Natural killer cell (primary cell): ENCODE measurements around the gene PLSCR3. TPM values are rescaled to one million over a fixed set of nuclear protein-coding genes. Genes with fewer than 3 reads are reported as not detected.

ENCODE experiments used
- ATAC-seq, 3 donors: fragments of 150-1000 bp in 2 of 3; fragments of 200-7000 bp in 1 of 3; cut with Tn5 transposase; 1 replicate in 1 of 3; 2 replicates in 2 of 3; pipeline ENCODE4 v1.10.0; 2021; ENCODE audit warnings: mild to moderate bottlenecking in 2 of 3, moderate library complexity in 2 of 3
- DNase-seq, 2 donors: peaks; one replicate each; pipeline versions ENCODE4 v3.0.0 to v3.0.0-alpha.2; 2013 to 2021; ENCODE audit warnings: mixed read lengths in 1 of 2
- H3K27ac ChIP-seq: one replicate; pipeline ENCODE4 v1.5.1; 2013; ENCODE audit warnings: mild to moderate bottlenecking, low read length
- H3K27me3 ChIP-seq: one replicate; pipeline ENCODE4 v1.6.1; 2013; ENCODE audit warnings: low read length; ENCODE audit not compliant: control insufficient read depth, insufficient read depth
- H3K36me3 ChIP-seq: one replicate; pipeline ENCODE4 v1.6.1; 2013; ENCODE audit warnings: low read length; ENCODE audit not compliant: control insufficient read depth, insufficient read depth
- H3K4me1 ChIP-seq: one replicate; pipeline ENCODE4 v1.6.1; 2013; ENCODE audit warnings: low read length; ENCODE audit not compliant: control insufficient read depth, insufficient read depth
- H3K4me3 ChIP-seq: one replicate; pipeline ENCODE4 v1.5.1; 2013; ENCODE audit warnings: low read length
- H3K9me3 ChIP-seq: one replicate; pipeline ENCODE4 v1.6.1; 2013; ENCODE audit warnings: low read length; ENCODE audit not compliant: control insufficient read depth, insufficient read depth
- H3K27ac Mint-ChIP-seq, 2 donors: one replicate each; pipeline ENCODE4 v1.8.0; 2022; ENCODE audit warnings: mild to moderate bottlenecking in 2 of 2, mixed read lengths in 2 of 2, moderate library complexity in 1 of 2
- H3K27me3 Mint-ChIP-seq, 2 donors: one replicate each; pipeline ENCODE4 v1.8.0; 2022; ENCODE audit warnings: low read depth in 2 of 2, mixed read lengths in 2 of 2
- H3K36me3 Mint-ChIP-seq: one replicate; pipeline ENCODE4 v1.8.0; 2022; ENCODE audit warnings: mixed read lengths
- H3K4me1 Mint-ChIP-seq, 2 donors: one replicate each; pipeline ENCODE4 v1.8.0; 2022; ENCODE audit warnings: mixed read lengths in 2 of 2
- H3K4me3 Mint-ChIP-seq: one replicate; pipeline ENCODE4 v1.8.0; 2022; ENCODE audit warnings: mild to moderate bottlenecking, moderate library complexity, mixed read lengths
- H3K9me3 Mint-ChIP-seq, 2 donors: one replicate each; pipeline ENCODE4 v1.8.0; 2022; ENCODE audit warnings: mixed read lengths in 2 of 2
- CTCF ChIP-seq: fragments of 200-600 bp; IDR thresholded peaks from one replicate; pipeline ENCODE4 v1.8.0; 2022; ENCODE audit warnings: antibody characterized with exemption
- WGBS: methylation state at CpG from one replicate; pipeline ENCODE4 v1.1.7; 2013; ENCODE audit warnings: missing lambda C conversion rate; ENCODE audit not compliant: insufficient coverage; 5-methylcytosine and 5-hydroxymethylcytosine counted together
- intact Hi-C: fragments of 100-400 bp; cut with micrococcal nuclease; formaldehyde crosslinking; loops from one replicate; pipeline ENCODE4 v1.14.2; 2022
- total RNA-seq, 4 donors: library from RNA; stranded (reverse); fragments of 120-200 nt in 1 of 4; gene quantifications; one replicate each; pipeline versions ENCODE4 v1.2.3 to v1.2.4, GENCODE V29; 2013 to 2022

Gene PLSCR3
- total RNA-seq, 3 donors from 2014 or later (not counting 1 experiment from before 2014, with no cell fraction given), result 38.2 to 57.8 (median 47.0) TPM

- H3K27ac ChIP-seq, result no peak overlapping the region
- peaks cover 4% of the 10 kb centered on the region for H3K4me1 ChIP-seq
- H3K9me3 ChIP-seq, result no peaks in the 10 kb centered on the region
- Mint-ChIP-seq H3K36me3 (no peaks in the 10 kb centered on the region), H3K9me3 (no peaks in the 10 kb centered on the region), H3K4me1 (peaks cover 0 to 12% of the 10 kb centered on the region in 2 donors), H3K27me3 (peaks cover 6 to 19% of the 10 kb centered on the region in 2 donors), H3K4me3 (no peak overlapping the region), H3K27ac (no peak overlapping the region)
- no peak for ATAC-seq
- H3K27me3 ChIP-seq, result no peaks in the 10 kb centered on the region
- no peak overlapping the region for H3K4me3 ChIP-seq
- WGBS, result 90% methylated on average over 25 of the region's 25 CpGs
- H3K36me3 ChIP-seq, result no peaks in the 10 kb centered on the region
- no peak for TF ChIP-seq CTCF
- DNase-seq, result no peak
- intact Hi-C loops, result no loop called here
These were observed 16.5 kb upstream of the PLSCR3 start for GRCh38 chr17:7410634-7411426.

- no peak overlapping the region for H3K27ac ChIP-seq
- H3K4me1 ChIP-seq, result peaks cover 13% of the 10 kb centered on the region
- peaks cover 3% of the 10 kb centered on the region for H3K27me3 ChIP-seq
- Mint-ChIP-seq H3K27ac (no peak overlapping the region), H3K4me3 (no peak overlapping the region), H3K27me3 (peaks cover 6 to 20% of the 10 kb centered on the region in 2 donors), H3K9me3 (no peaks in the 10 kb centered on the region), H3K36me3 (no peaks in the 10 kb centered on the region), H3K4me1 (peaks cover 0 to 18% of the 10 kb centered on the region in 2 donors)
- TF ChIP-seq CTCF, result no peak
- no peaks in the 10 kb centered on the region for H3K36me3 ChIP-seq
- H3K9me3 ChIP-seq, result no peaks in the 10 kb centered on the region
- no peak for ATAC-seq
- WGBS, result 93% methylated on average over 6 of the region's 6 CpGs
- no peak for DNase-seq
- intact Hi-C loops, result no loop called here
- no peak overlapping the region for H3K4me3 ChIP-seq
These were observed 15.4 kb upstream of the PLSCR3 start for GRCh38 chr17:7409716-7410115.

GRCh38 chr17:7408863-7409262, 14.5 kb upstream of the PLSCR3 start:
- whole genome bisulfite sequencing, result 96% methylated on average over 6 of the region's 6 CpGs
- no peaks in the 10 kb centered on the region for H3K9me3 ChIP-seq
- no peaks in the 10 kb centered on the region for H3K36me3 Mint-ChIP-seq
- H3K4me1 ChIP-seq, result peaks cover 17% of the 10 kb centered on the region
- no peak overlapping the region for H3K4me3 ChIP-seq
- ATAC-seq (no peak), DNase-seq (no peak)
- no peaks in the 10 kb centered on the region for H3K9me3 Mint-ChIP-seq
- no peak overlapping the region for H3K27ac Mint-ChIP-seq
- H3K4me3 Mint-ChIP-seq, result peak overlapping the region; percentile 56
- intact Hi-C loops, result no loop called here
- H3K4me1 Mint-ChIP-seq, result peaks cover 0 to 18% of the 10 kb centered on the region in 2 donors
- H3K27me3 ChIP-seq, result peaks cover 3% of the 10 kb centered on the region
- H3K27me3 Mint-ChIP-seq, result peaks cover 6 to 20% of the 10 kb centered on the region in 2 donors
- TF ChIP-seq CTCF, result no peak
- H3K36me3 ChIP-seq, result no peaks in the 10 kb centered on the region
- H3K27ac ChIP-seq, result no peak overlapping the region
